HCT116 (cell line): Measurements from ENCODE around the gene TOP1. TPM values are rescaled to one million over a fixed set of nuclear protein-coding genes. Genes with fewer than 3 reads are reported as not detected.

Experiments used
- ATAC-seq: fragments of 200-7000 bp; cut with Tn5 transposase; 2 replicates; pipeline ENCODE4 v1.9.1; 2020; ENCODE audit warnings: mild to moderate bottlenecking, moderate library complexity
- BruUV-seq: library from RNA; stranded (reverse); fragments of 400-500 nt; replicated peaks from 2 replicates; lab custom pipeline; 2021; lab: Mats Ljungman, UMichigan
- CTCF ChIA-PET: fragments of 300-600 bp; sonication (Branson Sonifier 250); formaldehyde crosslinking; loops from one replicate; lab custom pipeline; 2021; ENCODE audit warnings: antibody characterized with exemption; lab: Charles Lee
- POLR2A ChIA-PET: fragments of 300-600, 350-600 bp; sonication (Branson Sonifier 250); formaldehyde crosslinking; loops from one replicate; lab custom pipeline; 2021; ENCODE audit warnings: antibody characterized with exemption; lab: Charles Lee
- RAD21 ChIA-PET, 2 experiments: fragments of 300-600 bp; sonication (Branson Sonifier 250); formaldehyde crosslinking; loops; one replicate each; lab custom pipeline; 2023; ENCODE audit warnings: low total read pairs in 2 of 2; ENCODE audit not compliant: uncharacterized antibody in 2 of 2, unreplicated experiment in 2 of 2, low non-redundant PET in 1 of 2; lab: Charles Lee
- DNase-seq: peaks from one replicate; pipeline ENCODE4 v3.0.0-alpha.2; 2010; ENCODE audit warnings: low read depth, low spot score
- H2AFZ ChIP-seq: fragments of 200-600 bp; shearing (Covaris generic), sonication (generic); 2 replicates; pipeline ENCODE4 v1.6.1; 2017; ENCODE audit warnings: low read depth, mixed run types, mixed read lengths, antibody characterized with exemption, low read length; ENCODE audit not compliant: poor library complexity, severe bottlenecking
- H3K27ac ChIP-seq: 2 replicates; pipeline ENCODE4 v1.5.1; 2012; ENCODE audit warnings: low read depth, low read length
- H3K27me3 ChIP-seq: fragments of 200-600 bp; sonication (generic); 2 replicates; pipeline ENCODE4 v1.6.1; 2016; ENCODE audit warnings: mixed run types, low read length, mixed read lengths; ENCODE audit not compliant: insufficient read depth
- H3K36me3 ChIP-seq, 2 experiments: fragments of 200-500 bp in 1 of 2; fragments of 200-600 bp in 1 of 2; sonication (Bioruptor generic) in 1 of 2; sonication (generic) in 1 of 2; 2 replicates each; pipeline versions ENCODE4 v1.5.1 to v1.6.1; 2014 to 2016; ENCODE audit warnings: low read length in 2 of 2, inconsistent platforms in 1 of 2, mixed read lengths in 1 of 2, mixed run types in 1 of 2; ENCODE audit not compliant: insufficient read depth in 2 of 2, control insufficient read depth in 1 of 2
- H3K4me1 ChIP-seq, 2 experiments: fragments of 200-600 bp in 1 of 2; sonication (generic) in 1 of 2; 2 replicates each; pipeline versions ENCODE4 v1.5.1 to v1.6.1; 2012 to 2017; ENCODE audit warnings: low read length in 2 of 2, inconsistent platforms in 1 of 2, mild to moderate bottlenecking in 1 of 2, mixed read lengths in 1 of 2, mixed run types in 1 of 2, moderate library complexity in 1 of 2; ENCODE audit not compliant: insufficient read depth in 2 of 2, control insufficient read depth in 1 of 2
- H3K4me2 ChIP-seq: fragments of 200-600 bp; sonication (generic); 2 replicates; pipeline ENCODE4 v1.6.1; 2017; ENCODE audit warnings: mixed run types, low read length, mixed read lengths
- H3K4me3 ChIP-seq, 2 experiments: fragments of 200-600 bp in 1 of 2; sonication (generic) in 1 of 2; replicated peaks in 1 of 2; 2 replicates each; pipeline ENCODE4 v1.5.1; 2011 to 2016; ENCODE audit warnings: low read length in 2 of 2, control low read depth in 1 of 2, low read depth in 1 of 2, mild to moderate bottlenecking in 1 of 2, mixed read lengths in 1 of 2, mixed run types in 1 of 2
- H3K79me2 ChIP-seq: fragments of 200-600 bp; sonication (generic); 2 replicates; pipeline ENCODE4 v1.6.1; 2017; ENCODE audit warnings: mild to moderate bottlenecking, mixed run types, low read length, moderate library complexity, mixed read lengths; ENCODE audit not compliant: insufficient read depth
- H3K9ac ChIP-seq: fragments of 200-600 bp; sonication (generic); 2 replicates; pipeline ENCODE4 v1.6.1; 2016; ENCODE audit warnings: low read length, mixed read lengths
- H3K9me2 ChIP-seq: fragments of 200-600 bp; sonication (generic), shearing (Covaris generic); 2 replicates; pipeline ENCODE4 v1.6.1; 2017; ENCODE audit warnings: mixed run types, mild to moderate bottlenecking, moderate library complexity; ENCODE audit not compliant: insufficient read depth
- H3K9me3 ChIP-seq, 2 experiments: fragments of 200-500 bp in 1 of 2; fragments of 200-600 bp in 1 of 2; sonication (Bioruptor generic) in 1 of 2; sonication (generic) in 1 of 2; 2 replicates each; pipeline ENCODE4 v1.6.1; 2014 to 2017; ENCODE audit warnings: low read length in 2 of 2, mixed read lengths in 2 of 2, inconsistent platforms in 1 of 2, low read depth in 1 of 2, mild to moderate bottlenecking in 1 of 2, mixed run types in 1 of 2, moderate library complexity in 1 of 2; ENCODE audit not compliant: control insufficient read depth in 1 of 2, insufficient read depth in 1 of 2
- H4K20me1 ChIP-seq: fragments of 200-600 bp; sonication (generic), shearing (Covaris generic); 2 replicates; pipeline ENCODE4 v1.6.1; 2017; ENCODE audit warnings: mixed run types, mild to moderate bottlenecking, moderate library complexity; ENCODE audit not compliant: insufficient read depth
- ATF3 ChIP-seq: IDR thresholded peaks from 2 replicates; pipeline ENCODE4 v1.6.1; 2012
- CTCF ChIP-seq, 3 experiments: fragments of 200-600 bp in 1 of 3; sonication (generic) in 1 of 3; IDR thresholded peaks in 2 of 3; conservative IDR thresholded peaks in 1 of 3; 2 replicates each; pipeline ENCODE4 v1.5.1; 2012 to 2017; ENCODE audit warnings: low read depth in 2 of 3, low read length in 2 of 3, antibody characterized with exemption in 1 of 3, borderline replicate concordance in 1 of 3, control low read depth in 1 of 3, mild to moderate bottlenecking in 1 of 3, mixed read lengths in 1 of 3, mixed run types in 1 of 3, moderate library complexity in 1 of 3; ENCODE audit not compliant: insufficient read depth in 1 of 3
- JUND ChIP-seq: IDR thresholded peaks from 2 replicates; pipeline ENCODE4 v1.6.1; 2012
- MAX ChIP-seq: IDR thresholded peaks from 2 replicates; pipeline ENCODE4 v1.6.1; 2012
- YY1 ChIP-seq: IDR thresholded peaks from 2 replicates; pipeline ENCODE4 v1.6.1; 2011; ENCODE audit warnings: low read length, low read depth, moderate library complexity, mild to moderate bottlenecking; ENCODE audit not compliant: insufficient replicate concordance; ENCODE audit errors: extremely low read depth
- intact Hi-C: fragments of 100-400 bp; cut with micrococcal nuclease; formaldehyde crosslinking; loops from 2 replicates; pipeline ENCODE4 v1.10.0; 2022
- total RNA-seq: library from RNA; stranded (reverse); gene quantifications from one replicate; pipeline ENCODE4 v1.2.1, GENCODE V29; 2021; ENCODE audit not compliant: unreplicated experiment

Gene TOP1
- total RNA-seq, 1 experiment from 2014 or later: 190 TPM

- H3K4me3 ChIP-seq: peak overlapping the region; percentile 79 to 86
- peaks cover 18% of the 10 kb centered on the region; the same call in 1 of the 2 replicates for H4K20me1 ChIP-seq
- H3K79me2 ChIP-seq: peaks cover 43% of the 10 kb centered on the region
- H3K36me3 ChIP-seq: peaks cover 12 to 32% of the 10 kb centered on the region in 2 experiments; a peak in 3 of 4 replicates
- no peak for DNase-seq
- no peak for TF ChIP-seq YY1
- no peak for TF ChIP-seq CTCF (IDR thresholded peaks at IDR 0.05 in 2 of 3, conservative IDR thresholded peaks at IDR 0.05 in 1 of 3; ENCODE audit: borderline replicate concordance in 1 of 3, insufficient read depth in 1 of 3, low read depth in 2 of 3, low read length in 2 of 3)
- TF ChIP-seq JUND: no peak
- TF ChIP-seq ATF3: no peak
- TF ChIP-seq MAX: no peak
- H3K9ac ChIP-seq: peak overlapping the region; percentile 87
- RAD21 ChIA-PET: interaction anchor here in 1 of 2 experiments (1.5 kb wide), 1 partner anchor 37 kb away, joined by 6 read pairs; no protein-coding TSS in a partner anchor
- no peak for ATAC-seq
- BruUV-seq: TSS peak; percentile 95
- H3K9me3 ChIP-seq: no peaks in the 10 kb centered on the region
- peak overlapping the region; percentile 86 for H3K4me2 ChIP-seq
- no peak overlapping the region for H2AFZ ChIP-seq
- H3K27ac ChIP-seq: peak overlapping the region; percentile 56
- intact Hi-C loops: loop anchor here (1.0 kb wide), 1 partner anchor 25 kb away; no protein-coding TSS in a partner anchor
- H3K4me1 ChIP-seq: peaks cover 28 to 41% of the 10 kb centered on the region in 2 experiments
- no peaks in the 10 kb centered on the region for H3K9me2 ChIP-seq
- CTCF ChIA-PET: interaction anchor here (1.1 kb wide), 1 partner anchor 37 kb away, joined by 4 read pairs; no protein-coding TSS in a partner anchor
- H3K27me3 ChIP-seq: no peaks in the 10 kb centered on the region
- POLR2A ChIA-PET: interaction anchor here (0.5 to 2.1 kb wide), 5 partner anchors 10 to 37 kb away, joined by 3 to 14 read pairs (median 12); no protein-coding TSS in a partner anchor
These were observed 707 bp upstream of the TOP1 start for GRCh38 chr20:41027872-41028358.
